HT1080 (cell line): Measurements from ENCODE around the gene BRD7. TPM values are rescaled to one million over a fixed set of nuclear protein-coding genes. Genes with fewer than 3 reads are reported as not detected.

Experiments used
- DNase-seq: peaks from one replicate; pipeline ENCODE4 v3.0.0-alpha.2; 2015; ENCODE audit warnings: low read depth
- total RNA-seq: library from RNA; depleted of rRNA; stranded (reverse); fragments of >200 nt; shearing (Covaris generic); gene quantifications from 2 replicates; pipeline ENCODE4 v1.2.3, GENCODE V29; 2014

BRD7 gene
- total RNA-seq, 1 experiment from 2014 or later: 78.6 TPM

GRCh38 chr16:50323335-50324011, 45.3 kb downstream of the BRD7 start:
- DNase-seq: peak; percentile 42

DNA sequence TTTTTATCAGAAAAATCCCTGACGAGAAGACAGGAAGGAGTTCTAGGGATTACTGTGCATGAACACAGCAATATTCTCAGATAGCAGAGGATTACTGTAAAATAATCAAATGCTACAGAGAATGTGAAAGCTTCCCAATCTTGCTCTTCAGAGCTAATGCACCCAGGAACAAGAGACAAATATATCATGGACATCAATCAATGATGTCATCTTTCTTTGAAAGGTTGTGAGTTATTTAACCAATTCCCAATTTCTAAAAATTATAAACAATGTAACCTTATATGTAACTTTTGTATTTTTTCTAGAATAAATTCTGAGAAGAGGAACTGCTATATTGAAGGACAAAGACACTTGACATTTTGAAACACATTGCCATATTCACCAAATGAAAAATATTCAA, 46.5 kb downstream of the BRD7 start:
- DNase-seq: no peak

- DNase-seq: no peak
These were observed 48.5 kb downstream of the BRD7 start for GRCh38 chr16:50320310-50320709.

DNA sequence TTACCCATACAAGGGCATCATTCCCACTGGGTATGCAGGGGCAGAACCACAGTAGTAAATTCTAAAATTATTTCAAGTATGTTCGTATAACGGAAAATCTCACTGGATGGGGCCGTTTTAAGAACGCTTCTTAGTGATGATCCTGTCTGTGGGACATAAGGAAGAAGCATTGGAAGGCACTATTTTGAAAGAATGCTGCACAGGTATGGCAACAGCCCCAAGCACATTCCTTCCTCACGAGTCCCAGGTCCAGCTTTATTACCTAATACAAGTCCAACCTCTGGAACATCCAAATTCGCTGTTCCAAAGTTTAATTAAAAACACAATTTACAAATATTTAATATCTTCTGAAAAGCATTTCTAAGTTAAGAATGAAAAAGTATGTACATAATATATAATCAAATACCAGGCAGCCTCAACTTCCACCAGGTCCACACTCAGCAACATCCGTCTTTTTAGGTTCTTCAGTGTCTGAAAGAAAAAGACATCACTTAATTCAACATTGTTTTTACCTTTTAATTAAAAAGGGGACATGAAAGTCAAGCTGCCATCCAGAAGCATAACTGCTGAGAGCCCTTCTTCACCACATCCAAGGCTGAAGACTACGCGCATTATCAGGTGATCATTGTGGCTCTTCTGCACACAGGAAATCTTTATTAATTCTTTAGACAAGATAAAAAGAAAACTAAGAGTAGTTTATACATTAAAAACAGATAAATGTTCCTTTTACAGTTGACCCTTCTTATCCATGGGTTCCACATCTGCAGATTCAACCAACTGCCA, 49.8 kb downstream of the BRD7 start:
- DNase-seq: no peak

DNA sequence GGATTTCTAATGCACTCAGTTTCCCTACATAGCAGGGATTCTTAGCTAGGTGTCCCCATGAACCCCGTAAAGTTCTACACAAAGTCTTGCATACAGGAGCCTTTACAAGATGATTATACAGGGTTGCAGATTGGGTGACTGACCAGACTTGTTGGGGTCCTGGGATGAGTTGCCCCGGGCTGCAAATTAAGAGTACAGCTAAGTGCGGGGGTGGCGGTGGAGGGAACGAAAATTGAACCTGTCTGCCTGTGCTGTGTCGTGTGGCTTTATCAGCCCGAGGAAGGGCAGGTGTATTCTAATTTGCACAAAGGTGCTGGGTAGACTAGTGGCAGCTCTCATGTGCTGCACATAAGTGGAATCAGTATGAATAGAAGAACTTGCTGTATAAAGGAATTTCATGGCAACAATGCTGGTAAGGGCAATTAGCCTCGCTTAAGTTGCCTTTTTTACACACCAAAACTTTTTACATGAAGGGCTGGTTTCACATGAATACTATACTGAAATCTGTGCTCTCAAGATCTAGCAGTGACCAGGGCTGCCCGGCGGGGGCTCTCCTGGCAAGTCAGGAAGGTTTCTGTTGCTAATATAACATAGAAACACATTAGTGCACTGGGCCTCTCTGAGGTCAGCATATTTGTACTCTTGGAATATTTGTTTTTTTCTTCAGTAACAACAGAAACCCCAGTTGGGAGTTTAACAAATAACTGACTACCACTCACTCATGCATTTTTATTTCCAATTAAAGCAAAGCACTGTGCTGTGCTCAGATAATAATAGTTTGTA, 51.7 kb downstream of the BRD7 start:
- DNase-seq: no peak

- no peak for DNase-seq
These were observed 52.5 kb downstream of the BRD7 start for GRCh38 chr16:50316102-50316847.

GRCh38 chr16:50315346-50315997, 53.3 kb downstream of the BRD7 start:
- no peak for DNase-seq

DNA sequence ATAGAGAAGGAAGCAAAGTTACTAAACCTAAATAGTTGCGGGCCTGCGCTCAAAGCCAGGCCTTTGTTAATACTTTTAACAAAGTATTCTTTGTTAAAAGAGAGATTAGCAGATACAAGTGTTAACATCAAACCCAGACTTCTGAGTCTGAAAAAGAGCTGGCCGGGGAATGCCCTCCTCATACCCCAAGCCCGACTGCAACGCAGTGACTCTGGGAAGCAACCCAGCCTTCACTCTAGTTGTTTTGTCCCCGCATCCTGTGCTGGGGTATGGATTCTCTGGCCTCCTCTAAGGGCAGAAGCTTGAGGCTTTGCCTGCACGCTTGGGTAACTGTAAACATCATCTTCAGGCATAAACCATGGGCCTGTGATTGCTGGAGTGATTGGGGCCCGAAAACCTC, 54.1 kb downstream of the BRD7 start:
- DNase-seq: no peak

GRCh38 chr16:50313596-50314478, 55.0 kb downstream of the BRD7 start:
- DNase-seq: peak; percentile 28

GRCh38 chr16:50311891-50312501, 56.8 kb downstream of the BRD7 start:
- no peak for DNase-seq

- DNase-seq: no peak
These were observed 57.7 kb downstream of the BRD7 start for GRCh38 chr16:50311134-50311528.

- no peak for DNase-seq
These were observed 58.3 kb downstream of the BRD7 start for GRCh38 chr16:50310308-50311133.

GRCh38 chr16:50309527-50310307, 59.1 kb downstream of the BRD7 start:
- DNase-seq: no peak

DNA sequence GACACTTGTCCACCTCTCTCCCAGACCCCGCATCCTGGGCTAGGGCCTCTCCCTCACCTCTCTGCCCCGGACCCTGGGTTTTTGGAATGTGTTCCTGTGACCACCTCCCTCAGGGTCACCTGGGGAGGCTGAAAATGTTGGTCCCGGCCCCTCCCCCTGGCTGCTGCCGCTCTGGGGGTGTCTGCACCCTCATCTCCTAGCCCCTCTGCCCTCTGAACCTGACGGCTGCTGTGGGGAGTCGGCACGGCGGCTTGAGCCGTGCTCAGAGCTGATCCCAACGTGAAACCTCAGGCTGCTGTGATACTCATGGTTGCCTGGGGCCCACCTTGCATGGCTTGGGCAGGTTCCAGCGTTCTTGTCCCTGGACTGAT, 59.6 kb downstream of the BRD7 start:
- no peak for DNase-seq

GRCh38 chr16:50308237-50308965, 60.4 kb downstream of the BRD7 start:
- no peak for DNase-seq

DNA sequence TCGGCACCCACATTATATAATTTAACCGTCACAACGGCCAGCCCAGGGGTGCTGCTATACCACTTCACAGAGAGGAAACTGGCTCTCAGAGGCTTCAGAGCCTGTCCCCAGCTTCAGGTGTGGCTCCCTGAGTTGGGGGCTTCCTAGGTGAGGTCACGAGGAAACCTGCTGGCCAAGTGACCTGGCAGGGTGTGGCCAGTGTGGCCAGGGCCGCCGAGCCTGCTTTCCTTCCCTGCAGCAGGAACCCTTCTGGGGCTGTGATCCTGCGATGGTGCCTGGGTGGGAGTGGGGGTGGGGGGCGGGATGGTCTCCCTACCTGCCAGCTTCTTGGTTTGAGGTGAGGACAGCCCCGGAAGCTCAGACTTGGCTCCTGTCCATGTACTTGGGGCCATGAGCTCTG, 62.5 kb downstream of the BRD7 start:
- DNase-seq: no peak

- DNase-seq: no peak
These were observed 63.2 kb downstream of the BRD7 start for GRCh38 chr16:50305441-50306061.
